Ecto neural progenitor cell (in vitro differentiated cells): Measurements from ENCODE around the gene LSMEM2.
"Not testable (repeated sequence)": the region's sequence is repeated elsewhere in the genome, so short reads cannot be mapped to it uniquely, and the experiment has no call there.

Experiments used
- DNase-seq: peaks from one replicate; pipeline ENCODE4 v3.0.0-alpha.2; 2018; ENCODE audit warnings: low spot score

The LSMEM2 gene

GRCh38 chr3:50298836-50299637, 20.1 kb downstream of the LSMEM2 start, which contains the start of the genes HYAL3 and NAA80:
HYAL3 (minus strand) TSS chr3:50299405; CDS start chr3:50295602, 3,803 bp downstream.
NAA80 (minus strand) TSS chr3:50299405; CDS start chr3:50297463, 1,942 bp downstream.
- peak; percentile 99 for DNase-seq

DNA sequence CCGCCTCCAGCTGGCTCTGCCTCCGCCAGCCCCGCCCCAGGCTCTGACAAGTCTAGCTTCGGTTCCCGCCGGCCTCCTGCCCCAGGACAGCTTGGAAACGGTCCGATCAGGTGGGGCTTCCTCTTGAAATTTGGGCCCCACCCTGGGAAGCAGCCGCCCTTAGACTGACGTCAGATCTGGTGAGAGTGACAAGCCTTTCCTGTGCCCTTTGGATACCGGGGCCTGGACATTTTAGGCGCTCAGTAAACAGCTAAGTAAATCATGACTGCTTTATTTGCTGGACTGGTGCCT, 20.7 kb downstream of the LSMEM2 start:
- DNase-seq: no peak

GRCh38 chr3:50299929-50300680, 21.2 kb downstream of the LSMEM2 start:
- DNase-seq: no peak

DNA sequence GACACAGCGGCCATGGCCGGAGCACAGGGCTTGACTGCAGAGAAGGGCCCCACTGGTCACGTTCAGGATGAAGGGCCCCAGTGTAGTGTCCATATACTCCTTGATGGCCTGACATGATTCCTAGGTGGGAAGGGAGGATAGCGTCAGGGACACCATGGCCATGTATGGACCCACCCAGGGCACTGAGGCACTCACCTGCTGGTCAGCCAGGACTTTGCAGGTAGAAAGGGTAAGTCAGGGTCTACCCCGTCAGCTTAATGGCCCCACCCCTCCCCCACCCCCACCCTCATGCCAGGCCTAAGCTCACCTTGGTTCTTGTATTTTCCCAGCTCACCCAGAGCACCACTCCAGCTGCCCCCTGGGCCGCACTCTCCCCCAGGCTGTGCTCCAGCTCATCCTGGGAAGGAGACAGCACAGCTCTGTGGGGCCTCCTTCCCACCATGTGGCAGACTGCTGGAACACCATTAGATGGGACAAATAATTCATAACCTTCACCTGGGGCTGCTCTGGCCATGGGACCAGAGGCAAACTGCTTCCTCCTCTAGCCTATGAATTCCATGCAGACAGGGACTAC, 21.9 kb downstream of the LSMEM2 start:
- DNase-seq: peak; percentile 53

- DNase-seq: peak; percentile 45
Observed at GRCh38 chr3:50302095-50303012, 23.5 kb downstream of the LSMEM2 start.

GRCh38 chr3:50303013-50303815, 24.3 kb downstream of the LSMEM2 start, which contains the start of gene HYAL1:
HYAL1 (minus strand) TSS chr3:50303574; CDS start chr3:50302956, 618 bp downstream.
- DNase-seq: peak; percentile 67

DNA sequence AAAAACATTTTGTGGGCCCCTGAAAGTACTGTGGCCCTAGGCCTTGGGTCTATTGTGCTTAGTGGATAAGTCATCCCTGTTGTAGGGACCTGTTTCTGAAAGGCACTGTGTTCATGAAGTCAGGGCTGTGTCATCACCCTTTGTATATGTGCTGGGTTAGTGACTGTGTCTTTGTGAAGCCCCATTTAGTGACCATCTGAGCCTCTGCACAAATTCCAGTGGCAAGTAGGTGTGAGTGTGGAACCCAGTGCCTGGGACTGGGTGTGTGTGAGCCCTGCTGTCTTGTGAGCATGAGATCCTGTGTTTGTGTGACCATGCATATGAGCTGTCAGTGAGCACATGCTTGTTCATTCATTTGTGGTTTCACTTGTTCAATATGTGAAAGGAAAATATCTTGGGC, 25.7 kb downstream of the LSMEM2 start:
- no peak for DNase-seq

GRCh38 chr3:50312041-50312440, 33.2 kb downstream of the LSMEM2 start:
- DNase-seq: not testable (repeated sequence)

DNA sequence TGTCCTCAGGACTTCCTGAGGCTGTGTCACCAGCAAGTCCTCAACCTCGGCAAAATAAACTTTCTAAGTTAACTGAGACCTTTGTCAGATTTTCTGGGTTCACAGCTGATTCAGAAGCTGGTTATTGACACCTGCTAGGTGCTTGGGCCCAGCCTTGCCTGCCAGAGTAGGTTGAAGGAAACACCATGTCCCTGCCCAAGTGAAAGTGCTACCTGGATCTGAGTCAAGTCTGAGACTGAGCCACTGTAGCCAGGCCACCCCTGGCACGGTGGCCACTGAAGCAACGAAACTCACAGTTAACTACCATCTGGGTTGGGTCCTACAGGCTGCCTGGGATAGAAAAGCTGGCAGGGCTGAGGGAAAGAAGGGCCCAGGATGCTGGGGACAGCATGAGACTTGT, 35.5 kb downstream of the LSMEM2 start:
- no peak for DNase-seq

DNA sequence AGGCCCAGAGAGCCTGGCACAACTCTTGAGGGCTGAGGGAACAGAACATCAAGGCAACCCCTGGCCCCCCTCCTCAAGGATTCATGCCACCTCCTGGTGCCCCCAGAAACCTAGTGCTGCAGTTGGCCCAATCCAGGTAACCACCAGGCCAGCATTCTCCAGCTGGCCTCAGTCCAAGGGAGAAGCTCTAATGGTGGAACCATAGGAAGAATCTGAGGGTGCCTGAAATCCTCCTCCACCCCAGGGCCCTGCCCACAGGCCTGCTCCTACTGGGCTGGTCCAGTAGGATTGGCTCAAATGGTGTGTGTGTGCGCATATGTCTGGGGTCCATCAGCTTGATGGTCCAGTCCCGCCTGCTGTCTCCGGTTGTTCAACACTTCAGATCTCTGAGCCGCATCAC, 35.9 kb downstream of the LSMEM2 start:
- DNase-seq: no peak

- DNase-seq: no peak
Observed at GRCh38 chr3:50316657-50317242, 37.9 kb downstream of the LSMEM2 start.

DNA sequence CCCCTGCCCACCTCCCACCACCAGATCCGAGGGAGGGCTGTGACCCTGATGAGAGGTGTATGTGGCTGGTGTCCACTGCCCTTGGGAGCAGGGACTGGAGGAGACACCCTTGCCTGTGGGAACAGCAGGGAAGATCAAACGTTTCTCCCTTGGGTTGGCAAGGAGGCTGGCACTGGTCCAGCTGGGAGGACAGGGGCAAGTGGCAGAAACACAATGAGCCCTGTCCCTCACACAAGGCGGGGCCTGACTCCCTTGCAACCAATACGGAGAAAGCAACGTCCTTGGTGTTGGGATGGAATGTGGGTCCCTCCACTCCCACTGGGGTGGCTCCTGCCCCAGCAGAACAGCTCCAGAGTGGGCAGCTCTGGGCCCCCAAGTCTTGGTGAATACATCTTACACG, 38.4 kb downstream of the LSMEM2 start:
- DNase-seq: no peak

- no peak for DNase-seq
Observed at GRCh38 chr3:50318163-50318562, 39.3 kb downstream of the LSMEM2 start.

- no peak for DNase-seq
Observed at GRCh38 chr3:50318615-50319014, 39.7 kb downstream of the LSMEM2 start.

GRCh38 chr3:50319181-50319893, 40.5 kb downstream of the LSMEM2 start:
- DNase-seq: no peak

DNA sequence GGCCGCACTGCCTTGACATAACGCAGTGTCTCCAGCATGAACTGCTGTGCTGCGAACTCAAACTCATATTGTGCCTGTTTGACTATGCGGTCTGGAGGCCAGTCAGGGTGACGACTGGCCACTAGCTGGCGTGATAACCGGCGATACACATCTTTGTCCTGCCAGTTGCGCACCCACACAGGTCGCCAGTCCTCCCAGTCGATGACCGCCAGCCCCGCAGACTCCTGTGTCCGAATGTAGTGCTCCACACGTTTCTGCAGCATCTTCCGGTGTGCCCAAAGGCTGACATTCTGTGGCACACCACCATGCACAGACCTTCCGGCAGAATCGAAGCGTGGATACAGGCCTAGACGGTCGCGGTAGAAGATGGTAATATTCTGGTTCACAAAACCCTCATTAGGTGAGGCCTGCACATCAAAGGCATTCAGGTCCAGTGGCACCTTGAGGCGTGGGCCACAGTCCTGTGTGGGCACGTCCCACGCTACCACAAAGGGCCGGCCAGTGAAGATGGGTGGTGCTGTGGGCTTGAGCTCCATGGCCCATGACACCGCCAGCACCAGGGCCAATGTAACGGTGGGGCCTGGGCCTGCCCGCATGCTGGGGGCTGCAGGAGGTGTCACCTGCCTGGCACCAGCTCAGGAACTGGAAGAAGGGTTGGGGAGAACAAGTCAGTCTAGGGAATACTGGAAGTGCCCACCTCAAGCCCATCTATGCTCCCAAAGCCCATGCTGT, 41.2 kb downstream of the LSMEM2 start:
- no peak for DNase-seq

DNA sequence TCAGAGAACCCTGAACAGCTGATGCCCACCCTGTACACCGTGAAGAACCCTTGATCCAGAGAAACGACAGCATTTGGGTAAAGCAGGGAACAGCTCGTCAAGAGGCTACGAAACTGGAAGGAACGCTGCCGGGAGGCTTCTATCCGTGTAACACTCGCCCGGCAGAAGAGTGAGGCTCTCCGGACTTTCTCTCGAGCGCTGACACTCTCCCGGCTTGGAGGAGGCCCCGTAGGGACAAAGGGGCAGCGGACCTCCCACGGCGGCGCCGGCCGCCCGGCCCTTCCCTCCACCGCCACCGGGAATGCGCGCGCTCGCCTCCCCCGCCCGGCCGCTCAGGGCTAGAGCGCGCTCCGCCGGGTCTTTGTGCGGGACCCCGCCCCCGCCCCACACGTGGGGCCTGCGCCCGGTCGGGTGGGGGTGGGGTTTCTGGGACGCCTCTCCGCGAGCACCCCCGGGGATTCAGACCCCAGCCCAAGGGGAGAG, 42.0 kb downstream of the LSMEM2 start:
- peak; percentile 95 for DNase-seq

- peak; percentile 95 for DNase-seq
Observed at GRCh38 chr3:50321336-50322114, 42.6 kb downstream of the LSMEM2 start.

GRCh38 chr3:50322115-50322385, 43.2 kb downstream of the LSMEM2 start:
- DNase-seq: no peak
